PC-3 (cell line): ENCODE measurements around the gene IST1. TPM values are rescaled to one million over a fixed set of nuclear protein-coding genes. Genes with fewer than 3 reads are reported as not detected.

Experiments used
- ATAC-seq: fragments of 200-7000 bp; cut with Tn5 transposase; 2 replicates; pipeline ENCODE4 v1.9.1; 2020; ENCODE audit warnings: mild to moderate bottlenecking, moderate library complexity
- BruUV-seq: library from RNA; stranded (reverse); fragments of 400-500 nt; replicated peaks from 2 replicates; lab custom pipeline; 2021; lab: Mats Ljungman, UMichigan
- CTCF ChIA-PET: fragments of 300-600 bp; sonication (Branson Sonifier 250); formaldehyde crosslinking; loops from one replicate; lab custom pipeline; 2022; ENCODE audit warnings: antibody characterized with exemption; lab: Charles Lee
- POLR2A ChIA-PET: fragments of 300-600 bp; sonication (Branson Sonifier 250); formaldehyde crosslinking; loops from one replicate; lab custom pipeline; 2022; ENCODE audit warnings: antibody characterized with exemption; ENCODE audit not compliant: unreplicated experiment; lab: Charles Lee
- DNase-seq: peaks from one replicate; pipeline ENCODE4 v3.0.0-alpha.2; 2015
- H2AFZ ChIP-seq: fragments of 300-600 bp; sonication (generic); 2 replicates; pipeline ENCODE4 v1.6.0; 2016; ENCODE audit warnings: antibody characterized with exemption, low read length
- H3F3A ChIP-seq: fragments of 300-600 bp; sonication (generic); one replicate; pipeline ENCODE4 v1.6.0; 2017; ENCODE audit warnings: antibody characterized with exemption, low read length, control low read depth, mild to moderate bottlenecking; ENCODE audit not compliant: unreplicated experiment
- H3K27ac ChIP-seq: fragments of 300-600 bp; sonication (generic); 2 replicates; pipeline ENCODE4 v1.5.1; 2016; ENCODE audit warnings: mild to moderate bottlenecking, low read length
- H3K27me3 ChIP-seq: fragments of 300-600 bp; sonication (generic); 2 replicates; pipeline ENCODE4 v1.6.1; 2016; ENCODE audit warnings: low read length, mixed read lengths
- H3K36me3 ChIP-seq: fragments of 300-600 bp; sonication (generic); 2 replicates; pipeline ENCODE4 v1.6.1; 2016; ENCODE audit warnings: low read depth, mixed run types, low read length, mixed read lengths
- H3K4me1 ChIP-seq: fragments of 300-600 bp; sonication (generic); 2 replicates; pipeline ENCODE4 v1.5.1; 2016; ENCODE audit warnings: low read length; ENCODE audit not compliant: insufficient read depth
- H3K4me2 ChIP-seq: fragments of 300-600 bp; sonication (generic); 2 replicates; pipeline ENCODE4 v1.6.0; 2016; ENCODE audit warnings: low read length
- H3K4me3 ChIP-seq: fragments of 300-600 bp; sonication (generic); 2 replicates; pipeline ENCODE4 v1.5.1; 2016; ENCODE audit warnings: mild to moderate bottlenecking, low read length, mixed read lengths
- H3K79me2 ChIP-seq: fragments of 300-600 bp; sonication (generic); 2 replicates; pipeline ENCODE4 v1.6.1; 2017; ENCODE audit warnings: low read length, mixed read lengths
- H3K9ac ChIP-seq: fragments of 300-600 bp; sonication (generic); 2 replicates; pipeline ENCODE4 v1.6.0; 2016; ENCODE audit warnings: mild to moderate bottlenecking, low read length
- H3K9me2 ChIP-seq: fragments of 300-600 bp; sonication (generic); replicated peaks from 2 replicates; pipeline ENCODE4 v1.6.1; 2016; ENCODE audit warnings: mixed run types, low read length, mixed read lengths
- H3K9me3 ChIP-seq: fragments of 300-600 bp; sonication (generic); 2 replicates; pipeline ENCODE4 v1.6.1; 2016; ENCODE audit warnings: low read length, mixed read lengths
- H4K20me1 ChIP-seq: fragments of 300-600 bp; sonication (generic); 2 replicates; pipeline ENCODE4 v1.6.1; 2016; ENCODE audit warnings: low read length, mixed read lengths
- CTCF ChIP-seq: fragments of 300-600 bp; sonication (generic); conservative IDR thresholded peaks from 2 replicates; pipeline ENCODE4 v1.5.1; 2017; ENCODE audit warnings: antibody characterized with exemption, low read depth, mild to moderate bottlenecking, low read length
- EZH2 ChIP-seq: fragments of 300-600 bp; sonication (generic); IDR thresholded peaks from one replicate; pipeline ENCODE4 v1.6.1; 2017; ENCODE audit warnings: antibody characterized with exemption, mild to moderate bottlenecking, low read length; ENCODE audit not compliant: unreplicated experiment
- EZH2phosphoT487 ChIP-seq: fragments of 300-600 bp; sonication (generic); IDR thresholded peaks from 2 replicates; pipeline ENCODE4 v1.6.1; 2018; ENCODE audit warnings: mild to moderate bottlenecking, antibody characterized with exemption, low read length, borderline replicate concordance
- intact Hi-C: fragments of 100-400 bp; cut with micrococcal nuclease; formaldehyde crosslinking; loops from 2 replicates; pipeline ENCODE4 v1.9.0; 2023
- total RNA-seq: library from RNA; depleted of rRNA; stranded (reverse); fragments of >200 nt; gene quantifications from 2 replicates; pipeline ENCODE4 v1.2.3, GENCODE V29; 2014

The IST1 gene
- total RNA-seq, 1 experiment from 2014 or later: 86.4 TPM

DNA sequence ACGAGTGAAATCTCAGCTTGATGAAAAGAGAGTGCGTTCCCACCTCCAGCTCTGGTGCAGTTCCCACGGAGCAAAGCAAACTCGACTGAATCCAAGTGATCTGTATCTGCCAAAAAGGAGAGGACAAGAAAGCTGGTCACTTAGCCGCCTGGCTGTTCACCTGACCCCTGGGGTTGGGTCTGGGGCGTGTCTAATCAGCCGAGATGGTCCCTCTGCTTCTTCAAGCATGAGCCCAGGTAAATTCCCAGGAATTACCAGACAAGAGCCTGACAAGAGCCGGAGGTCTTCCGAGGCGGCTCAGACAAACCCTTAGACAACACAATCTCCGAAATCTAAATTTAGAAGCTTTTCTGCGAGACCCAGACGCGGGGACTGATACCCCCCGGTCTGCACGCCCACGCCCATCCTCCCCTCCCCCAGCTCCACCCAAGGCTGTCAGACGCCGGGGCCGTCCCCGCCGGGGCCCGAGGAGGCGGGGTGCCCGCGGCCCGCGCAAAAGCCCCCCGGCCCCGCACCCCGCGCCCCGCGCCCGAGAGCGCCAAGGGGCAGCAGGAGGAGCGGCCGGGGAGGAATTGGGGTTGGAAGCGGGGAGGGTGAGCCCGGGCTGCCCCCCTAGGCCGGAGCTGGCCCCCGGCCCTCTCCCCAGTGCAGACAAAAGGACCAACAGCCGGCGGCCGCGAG, 12.0 kb upstream of the IST1 start:
- TF ChIP-seq EZH2phosphoT487 (no peak), CTCF (no peak), EZH2 (no peak)
- H4K20me1 ChIP-seq: no peaks in the 10 kb centered on the region
- H3K27me3 ChIP-seq: no peaks in the 10 kb centered on the region
- no peaks in the 10 kb centered on the region for H3F3A ChIP-seq
- BruUV-seq: no TSS peak
- peaks cover 5% of the 10 kb centered on the region; the same call in 1 of the 2 replicates for H3K4me1 ChIP-seq
- H3K36me3 ChIP-seq: no peaks in the 10 kb centered on the region
- ATAC-seq (peak; percentile 37), DNase-seq (peak; percentile 30)
- H3K4me2 ChIP-seq: peak overlapping the region; percentile 98
- H3K9me2 ChIP-seq: no peaks in the 10 kb centered on the region
- H3K9me3 ChIP-seq: no peaks in the 10 kb centered on the region
- H3K9ac ChIP-seq: peak overlapping the region; percentile 69
- ChIA-PET CTCF (interaction anchor here (0.5 to 1.3 kb wide), 2 partner anchors 78 to 122 kb away, joined by 4 to 10 read pairs; no protein-coding TSS in a partner anchor), POLR2A (no interaction called here)
- H3K27ac ChIP-seq: no peak overlapping the region
- no peaks in the 10 kb centered on the region for H3K79me2 ChIP-seq
- peak overlapping the region; percentile 100 for H2AFZ ChIP-seq
- H3K4me3 ChIP-seq: peak overlapping the region; percentile 88
- intact Hi-C loops: loop anchor here (2.0 to 10.0 kb wide), 5 partner anchors 36 to 161 kb away; partner anchors contain the start of genes AP1G1, ATXN1L and PHLPP2

- no peaks in the 10 kb centered on the region for H3K79me2 ChIP-seq
- no peak within 1 kb of the TSS for H3K27ac ChIP-seq
- H3K9me3 ChIP-seq: no peaks in the 10 kb centered on the region
- TF ChIP-seq CTCF (peak; percentile 28; the same call in 1 of the 2 replicates), EZH2phosphoT487 (no peak), EZH2 (no peak)
- BruUV-seq: no TSS peak
- no peaks in the 10 kb centered on the region for H3K9me2 ChIP-seq
- H3F3A ChIP-seq: no peaks in the 10 kb centered on the region
- peak; percentile 70 for DNase-seq
- peak; percentile 50 for ATAC-seq
- H2AFZ ChIP-seq: peak within 1 kb of the TSS; percentile 100
- intact Hi-C loops: loop anchor here (2.0 to 10.0 kb wide), 5 partner anchors 37 to 162 kb away; partner anchors contain the start of genes AP1G1, ATXN1L and PHLPP2
- peak within 1 kb of the TSS; percentile 88 for H3K4me3 ChIP-seq
- H3K27me3 ChIP-seq: no peaks in the 10 kb centered on the region
- H3K4me1 ChIP-seq: peaks cover 5% of the 10 kb centered on the region; the same call in 1 of the 2 replicates
- no peaks in the 10 kb centered on the region for H4K20me1 ChIP-seq
- peak within 1 kb of the TSS; percentile 69 for H3K9ac ChIP-seq
- ChIA-PET POLR2A (interaction anchor here (0.6 kb wide), 1 partner anchor 33 kb away, joined by 3 read pairs; no protein-coding TSS in a partner anchor), CTCF (interaction anchor here (0.5 kb wide), 1 partner anchor 123 kb away, joined by 4 read pairs; no protein-coding TSS in a partner anchor)
- H3K36me3 ChIP-seq: no peaks in the 10 kb centered on the region
- peak within 1 kb of the TSS; percentile 98 for H3K4me2 ChIP-seq
These were observed 11.3 kb upstream of the IST1 start, which contains the start of gene ZNF821 for GRCh38 chr16:71883849-71884638. Gene ZNF821 (minus strand): TSS chr16:71884182. CDS start chr16:71879946, 4,236 bp downstream.
